ENCODE results near the gene STRN4. TPM values are rescaled to one million over a fixed set of nuclear protein-coding genes. Genes with fewer than 3 reads are reported as not detected.
"Not testable (repeated sequence)": the region's sequence is repeated elsewhere in the genome, so short reads cannot be mapped to it uniquely, and the experiment has no call there.

STRN4 gene
- 77.7 TPM for polyA plus RNA-seq (ENCODE audit: insufficient read length)
- long read RNA-seq, donor 1, transcript STRN4-201 (18 exons, 3,210 nt), result minor isoform, 7 of 105 reads
- long read RNA-seq, donor 1, transcript STRN4-222 (1 exons, 2,240 nt), result major isoform, 71 of 105 reads
- long read RNA-seq, donor 1, partial matches to known transcripts, result 22 of 105 reads
- long read RNA-seq, donor 1, other reads (novel, unspliced or antisense), result 0 of 105 reads
- long read RNA-seq, donor 2, transcript STRN4-222 (1 exons, 2,240 nt), result major isoform, 19 of 55 reads
- long read RNA-seq, donor 2, transcript STRN4-201 (18 exons, 3,210 nt), result minor isoform, 7 of 55 reads
- long read RNA-seq, donor 2, partial matches to known transcripts, result 24 of 55 reads
- long read RNA-seq, donor 2, other reads (novel, unspliced or antisense), result 0 of 55 reads
- long read RNA-seq, donor 3, transcript STRN4-222 (1 exons, 2,240 nt), result major isoform, 22 of 30 reads
- long read RNA-seq, donor 3, transcript STRN4-201 (18 exons, 3,210 nt), result minor isoform, 7 of 30 reads
- long read RNA-seq, donor 3, partial matches to known transcripts, result 0 of 30 reads
- long read RNA-seq, donor 3, other reads (novel, unspliced or antisense), result 0 of 30 reads
- long read RNA-seq, donor 4, partial matches to known transcripts, result 0 of 3 reads
- long read RNA-seq, donor 4, other reads (novel, unspliced or antisense), result 0 of 3 reads
- long read RNA-seq, donor 5, transcript STRN4-222 (1 exons, 2,240 nt), result major isoform, 24 of 49 reads
- long read RNA-seq, donor 5, transcript STRN4-202 (18 exons, 3,628 nt), result minor isoform, 6 of 49 reads
- long read RNA-seq, donor 5, transcript STRN4-201 (18 exons, 3,210 nt), result minor isoform, 14 of 49 reads
- long read RNA-seq, donor 5, partial matches to known transcripts, result 5 of 49 reads
- long read RNA-seq, donor 5, other reads (novel, unspliced or antisense), result 0 of 49 reads
- long read RNA-seq, donor 6, transcript STRN4-201 (18 exons, 3,210 nt), result minor isoform, 7 of 64 reads
- long read RNA-seq, donor 6, transcript STRN4-222 (1 exons, 2,240 nt), result major isoform, 49 of 64 reads
- long read RNA-seq, donor 6, partial matches to known transcripts, result 5 of 64 reads
- long read RNA-seq, donor 6, other reads (novel, unspliced or antisense), result 0 of 64 reads
- long read RNA-seq, donor 7, transcript STRN4-201 (18 exons, 3,210 nt), result minor isoform, 11 of 74 reads
- long read RNA-seq, donor 7, transcript STRN4-222 (1 exons, 2,240 nt), result major isoform, 41 of 74 reads
- long read RNA-seq, donor 7, partial matches to known transcripts, result 20 of 74 reads
- long read RNA-seq, donor 7, other reads (novel, unspliced or antisense), result 0 of 74 reads
- long read RNA-seq, donor 8, transcript STRN4-222 (1 exons, 2,240 nt), result major isoform, 7 of 11 reads
- long read RNA-seq, donor 8, partial matches to known transcripts, result 0 of 11 reads
- long read RNA-seq, donor 8, other reads (novel, unspliced or antisense), result 0 of 11 reads

- DNase-seq, result peak; percentile 57
These were observed at the start of gene STRN4 for GRCh38 chr19:46746281-46747057. STRN4 (minus strand) TSS chr19:46746450; CDS start chr19:46746430, 20 bp downstream.

GRCh38 chr19:46791944-46792343 lies 45.7 kb upstream of the STRN4 start:
- peak; percentile 25 for DNase-seq

- DNase-seq, result no peak
These were observed 43.1 kb upstream of the STRN4 start for GRCh38 chr19:46789371-46789770.

GRCh38 chr19:46788968-46789338 lies 42.7 kb upstream of the STRN4 start:
- DNase-seq, result no peak

GRCh38 chr19:46788262-46788967 lies 42.2 kb upstream of the STRN4 start, which contains the start of gene SLC1A5:
SLC1A5 (minus strand) TSS chr19:46788594; CDS start chr19:46787965, 629 bp downstream.
- DNase-seq, result peak; percentile 91

GRCh38 chr19:46787331-46788261 lies 41.3 kb upstream of the STRN4 start:
- peak; percentile 21 for DNase-seq

GRCh38 chr19:46787040-46787330 lies 40.7 kb upstream of the STRN4 start:
- DNase-seq, result peak; percentile 46

GRCh38 chr19:46786236-46787039 lies 40.2 kb upstream of the STRN4 start:
- peak; percentile 53 for DNase-seq

GRCh38 chr19:46785980-46786235 lies 39.7 kb upstream of the STRN4 start:
- DNase-seq, result no peak

GRCh38 chr19:46785054-46785979 lies 39.1 kb upstream of the STRN4 start:
- no peak for DNase-seq

- peak; percentile 51 for DNase-seq
These were observed 38.2 kb upstream of the STRN4 start for GRCh38 chr19:46784262-46785053.

GRCh38 chr19:46783670-46784069 lies 37.4 kb upstream of the STRN4 start:
- peak; percentile 59 for DNase-seq

- no peak for DNase-seq
These were observed 36.2 kb upstream of the STRN4 start for GRCh38 chr19:46782355-46783019.

- not testable (repeated sequence) for DNase-seq
These were observed 31.9 kb upstream of the STRN4 start for GRCh38 chr19:46777956-46778645.

Measured in left kidney (tissue), 8 donors.